GM19239 (cell line): ENCODE data around the gene SIGLEC15.
A peak's percentile ranks its signal among the peaks of the same experiment; 100 is the strongest.

Source experiments
- DNase-seq: peaks from one replicate; pipeline ENCODE4 v3.0.0; 2011; ENCODE audit warnings: low spot score; ENCODE audit not compliant: insufficient read length
- FAIRE-seq: peaks from 2 replicates; lab custom pipeline; 2011; peaks lifted over from hg19 to GRCh38; lab: Jason Lieb, UNC

The SIGLEC15 gene

DNA sequence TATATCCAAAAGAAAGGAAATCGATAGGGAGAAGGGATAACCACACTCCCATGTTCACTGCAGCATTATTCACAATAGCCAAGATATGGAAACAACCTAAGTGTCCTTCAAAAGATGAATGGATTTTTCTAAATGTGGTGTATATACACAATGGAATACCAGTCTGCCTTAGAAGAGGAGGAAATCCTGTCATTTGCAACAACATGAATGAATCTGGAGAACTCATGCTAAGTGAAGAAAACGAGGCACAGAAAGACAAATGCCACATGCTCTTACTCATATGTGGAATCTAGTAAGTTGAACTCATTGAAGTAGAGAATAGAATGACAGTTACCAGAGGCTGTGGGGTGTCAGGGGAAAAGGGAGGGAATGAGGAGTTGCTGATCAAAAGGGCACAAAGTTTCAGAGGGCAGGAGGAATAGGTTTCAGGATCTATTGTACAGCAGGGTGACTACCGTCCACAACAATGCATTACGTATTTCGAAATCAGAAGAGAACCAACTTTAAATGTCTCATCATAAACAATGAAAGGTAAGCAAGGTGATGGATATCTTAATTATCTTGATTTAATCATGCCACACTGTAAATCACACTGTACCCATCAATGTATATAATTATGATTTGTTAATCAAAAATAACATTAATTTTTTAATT is 46.1 kb downstream of the SIGLEC15 start:
- DNase-seq = no peak
- FAIRE-seq = no peak

- DNase-seq = peak; percentile 24
- FAIRE-seq = peak; percentile 92
Observed at GRCh38 chr18:45874491-45875184, 49.2 kb downstream of the SIGLEC15 start.

DNA sequence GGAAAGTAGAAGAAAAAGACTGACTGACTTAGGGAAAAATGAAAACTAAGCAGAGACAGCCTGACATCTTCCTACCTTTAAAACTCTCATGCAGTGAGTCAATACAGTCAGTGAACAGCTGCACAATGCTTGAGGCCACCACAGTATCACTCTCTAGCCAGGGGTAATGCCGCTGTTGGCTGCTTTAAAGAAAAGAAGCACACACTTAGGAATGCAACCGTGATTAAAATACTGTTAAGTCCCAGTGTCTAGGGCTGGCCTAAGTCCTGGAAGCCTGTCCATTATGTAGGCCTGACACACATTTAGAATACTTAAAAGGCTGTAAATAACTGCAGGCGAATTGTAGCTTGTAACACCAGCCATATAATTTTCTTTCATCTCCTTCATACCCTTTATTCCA is 50.7 kb downstream of the SIGLEC15 start:
- no peak for DNase-seq

GRCh38 chr18:45877403-45877802 is 51.9 kb downstream of the SIGLEC15 start:
- DNase-seq (no peak), FAIRE-seq (no peak)

More for the DNA sequence above, 50.7 kb downstream of the SIGLEC15 start:
- FAIRE-seq = no peak

DNA sequence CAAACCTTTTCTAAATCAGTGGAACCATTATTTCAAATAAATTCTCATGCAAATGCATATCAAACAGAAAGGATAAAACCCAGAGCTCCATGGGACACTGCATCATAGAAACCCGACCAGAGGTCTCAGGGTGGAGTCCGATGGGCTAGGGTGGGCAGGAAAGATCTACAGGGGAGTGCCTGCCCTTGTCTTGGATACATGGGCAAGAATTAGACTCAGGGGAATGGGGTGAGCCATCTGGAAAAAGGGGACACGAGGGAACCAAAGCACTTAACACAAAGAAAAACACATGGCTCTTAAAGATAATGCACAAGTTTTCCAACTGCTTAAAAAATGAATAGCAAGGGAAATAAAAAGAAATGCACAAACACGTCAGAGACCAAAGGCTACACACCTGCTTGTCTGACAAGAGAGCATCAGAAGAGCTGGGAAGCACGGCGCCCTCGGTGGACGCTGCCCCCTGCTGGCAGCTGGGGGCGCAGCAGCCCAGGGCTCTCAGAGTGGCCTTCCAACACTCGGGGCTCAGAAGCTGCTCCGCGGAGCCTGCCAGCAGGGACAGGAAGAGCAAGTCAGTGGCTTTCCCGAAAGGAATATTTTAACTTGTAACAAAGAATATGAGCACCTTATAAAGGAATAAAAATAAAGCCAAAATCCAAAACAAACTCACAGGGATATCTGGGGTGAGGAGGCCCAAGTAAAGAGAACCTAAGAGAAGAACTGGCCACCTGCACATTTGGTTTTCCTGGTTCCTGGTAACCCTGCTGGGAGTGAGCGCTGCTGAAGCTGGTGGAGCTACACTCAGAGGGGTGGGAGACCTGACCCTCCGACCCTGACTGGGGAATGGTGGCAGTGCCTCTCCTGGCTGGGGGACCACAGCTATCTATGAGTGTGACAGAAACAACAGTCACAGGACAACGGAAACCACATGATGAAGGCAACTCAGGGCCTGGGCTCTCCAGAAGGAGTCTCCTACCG is 54.5 kb downstream of the SIGLEC15 start:
- DNase-seq (peak; percentile 46), FAIRE-seq (peak; percentile 87)

DNA sequence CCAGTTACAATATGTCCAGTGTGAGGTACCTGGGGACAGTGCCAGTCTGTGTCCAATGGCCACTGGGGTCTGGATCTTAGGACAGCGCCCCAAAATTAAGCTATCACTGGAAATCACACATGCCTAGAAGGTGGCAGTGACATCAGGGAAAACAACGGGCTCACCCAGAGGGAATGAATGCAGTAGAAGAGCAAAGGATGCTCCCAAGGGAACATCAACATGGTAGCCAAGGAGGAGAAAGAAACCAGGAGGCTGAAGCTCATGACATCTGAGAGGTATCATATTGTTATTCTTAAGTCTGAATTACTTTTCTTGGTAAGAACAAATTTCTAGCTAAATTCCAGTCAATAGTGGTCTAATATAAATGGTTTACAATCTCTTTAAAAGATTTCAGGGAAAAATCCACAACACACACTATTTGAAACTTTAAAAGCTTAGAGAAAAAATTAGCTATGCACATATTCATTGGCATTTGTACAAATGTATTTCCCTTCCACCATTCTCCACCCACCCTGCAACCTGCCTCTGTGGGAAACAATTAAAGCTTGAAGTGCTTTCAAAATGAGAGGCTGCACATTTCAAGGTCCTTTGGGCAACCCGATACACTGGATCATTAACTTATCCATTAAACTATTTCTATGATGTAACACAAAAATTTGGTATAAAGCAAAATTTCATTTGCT is 55.5 kb downstream of the SIGLEC15 start:
- FAIRE-seq = no peak
- DNase-seq = no peak

GRCh38 chr18:45887585-45887984 is 62.1 kb downstream of the SIGLEC15 start:
- DNase-seq = no peak
- FAIRE-seq = no peak

DNA sequence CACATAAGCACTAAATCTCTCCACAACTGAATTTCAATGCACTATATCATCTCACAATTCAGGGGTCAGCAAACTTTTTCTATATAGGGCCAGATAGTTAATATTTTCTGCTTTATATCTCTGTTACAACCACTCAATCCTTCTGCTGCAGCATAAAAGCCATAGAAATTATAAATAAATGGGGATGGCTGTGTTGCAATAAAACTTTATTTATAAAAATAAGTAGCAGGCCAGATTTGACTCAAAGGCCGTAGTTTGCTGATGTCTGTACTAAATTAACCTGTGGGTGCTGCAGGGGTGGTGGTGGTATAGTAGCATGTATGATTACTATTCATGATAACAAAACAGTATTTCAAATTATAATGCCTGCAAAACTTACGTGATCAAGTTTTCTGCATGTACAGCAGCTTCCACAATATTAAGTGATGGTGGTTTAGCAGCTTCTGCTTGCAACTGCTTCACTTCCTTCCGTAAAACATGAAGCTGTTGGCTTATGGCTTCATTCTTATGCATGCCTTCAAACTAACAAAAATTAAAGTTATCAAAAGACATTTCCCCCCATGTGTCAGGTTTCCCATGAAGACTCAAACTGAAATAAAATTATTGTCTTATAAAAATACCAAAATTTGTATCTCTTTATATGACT is 64.1 kb downstream of the SIGLEC15 start:
- no peak for DNase-seq
- no peak for FAIRE-seq

- DNase-seq (no peak), FAIRE-seq (no peak)
Observed at GRCh38 chr18:45890606-45891005, 65.1 kb downstream of the SIGLEC15 start.

DNA sequence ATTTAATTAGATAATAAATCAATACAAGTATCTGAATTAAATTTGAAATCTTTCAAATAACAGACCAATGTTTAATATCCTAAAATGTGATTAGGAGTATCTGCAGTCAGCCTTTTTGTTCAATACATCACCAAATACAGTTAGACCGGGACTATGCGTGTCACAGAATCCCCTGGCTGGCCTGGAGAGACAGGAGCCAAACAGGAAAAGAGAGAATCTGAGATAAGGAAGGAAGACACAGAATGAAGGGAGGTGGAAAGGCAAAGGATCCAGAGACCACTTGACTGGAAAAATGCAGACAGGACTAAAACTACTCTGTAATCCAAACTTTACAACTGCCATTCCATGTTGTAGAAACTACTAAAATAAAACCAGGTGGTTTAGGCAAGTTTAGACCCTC is 66.3 kb downstream of the SIGLEC15 start:
- DNase-seq = no peak
- no peak for FAIRE-seq
